ENCODE measurements around the gene SUSD4.

- TF ChIP-seq CTCF (conservative IDR thresholded peaks at IDR 0.05) (no peak), EZH2 (IDR thresholded peaks at IDR 0.05; ENCODE audit: low read depth) (no peak)
Measured at GRCh38 chr1:223349241-223349640, 14.7 kb downstream of the SUSD4 start.

Data from PC-9 (cell line).